HG03060 (cell line): Measurements from ENCODE around the gene GRP.

ENCODE experiments used
- ATAC-seq: cut with Tn5 transposase; IDR thresholded peaks from one replicate; pipeline ENCODE4 v1.9.1; 2021; ENCODE audit warnings: low read depth, moderate number of reproducible peaks; ENCODE audit not compliant: unreplicated experiment

The GRP gene

DNA sequence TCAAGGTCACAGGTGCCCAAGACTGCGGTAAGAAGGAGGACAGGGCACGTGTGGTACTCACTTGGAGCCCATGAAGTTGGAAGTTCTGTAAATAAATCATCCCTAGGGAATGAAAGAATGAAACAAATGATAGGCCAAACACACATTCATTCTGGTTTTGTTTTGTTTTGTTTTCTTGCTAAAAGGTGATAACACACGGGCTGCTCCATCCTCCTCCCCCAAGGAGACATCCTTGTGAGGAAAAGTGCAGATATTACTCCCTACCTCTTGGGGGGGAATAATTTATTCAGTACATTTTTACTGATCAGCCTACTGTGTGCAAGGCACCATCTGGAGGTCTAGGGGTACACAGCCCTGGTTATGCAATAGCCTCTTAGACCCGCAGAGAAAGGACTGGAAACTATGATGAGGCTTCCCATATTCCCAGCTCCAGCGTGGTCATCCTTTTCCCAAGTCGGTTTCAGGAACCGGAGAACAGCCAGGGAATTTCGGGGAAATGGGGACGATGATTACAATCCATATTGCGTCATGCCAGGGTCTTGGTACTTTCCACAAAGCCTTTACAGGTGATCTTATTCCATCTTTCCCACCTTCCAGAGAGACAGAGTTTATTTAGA, 47.0 kb downstream of the GRP start:
- ATAC-seq: no peak

- ATAC-seq: no peak
Observed at GRCh38 chr18:59267503-59268126, 47.7 kb downstream of the GRP start.

- no peak for ATAC-seq
Observed at GRCh38 chr18:59268127-59268720, 48.3 kb downstream of the GRP start.

- no peak for ATAC-seq
Observed at GRCh38 chr18:59268721-59269562, 49.0 kb downstream of the GRP start.

DNA sequence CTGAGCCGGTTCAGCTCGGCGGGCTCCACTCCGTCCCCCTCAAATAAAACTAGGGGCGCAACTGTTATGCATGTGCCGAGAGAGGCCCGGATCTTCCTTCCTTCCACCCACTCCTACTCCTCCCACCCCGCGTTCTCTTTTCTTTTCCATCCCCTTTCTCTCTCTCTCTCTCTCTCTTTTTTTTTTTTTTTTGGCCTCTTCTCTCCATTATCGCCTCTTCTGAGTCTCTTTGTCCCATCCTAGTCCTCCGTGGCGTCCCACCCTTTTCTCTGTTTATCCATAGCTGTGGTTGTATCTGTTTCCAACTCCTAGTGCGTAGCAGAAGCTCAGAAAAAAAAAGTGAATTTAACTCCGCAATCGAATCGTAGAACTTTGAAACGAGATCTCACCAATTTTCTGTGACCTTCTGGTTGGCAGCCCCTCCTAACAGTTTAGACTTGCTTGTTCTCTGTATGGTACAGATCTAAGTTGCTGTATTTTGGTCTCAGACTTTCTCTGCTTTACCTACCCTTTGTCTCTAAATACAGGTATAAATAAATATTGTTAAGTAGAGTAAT, 49.7 kb downstream of the GRP start:
- ATAC-seq: no peak

DNA sequence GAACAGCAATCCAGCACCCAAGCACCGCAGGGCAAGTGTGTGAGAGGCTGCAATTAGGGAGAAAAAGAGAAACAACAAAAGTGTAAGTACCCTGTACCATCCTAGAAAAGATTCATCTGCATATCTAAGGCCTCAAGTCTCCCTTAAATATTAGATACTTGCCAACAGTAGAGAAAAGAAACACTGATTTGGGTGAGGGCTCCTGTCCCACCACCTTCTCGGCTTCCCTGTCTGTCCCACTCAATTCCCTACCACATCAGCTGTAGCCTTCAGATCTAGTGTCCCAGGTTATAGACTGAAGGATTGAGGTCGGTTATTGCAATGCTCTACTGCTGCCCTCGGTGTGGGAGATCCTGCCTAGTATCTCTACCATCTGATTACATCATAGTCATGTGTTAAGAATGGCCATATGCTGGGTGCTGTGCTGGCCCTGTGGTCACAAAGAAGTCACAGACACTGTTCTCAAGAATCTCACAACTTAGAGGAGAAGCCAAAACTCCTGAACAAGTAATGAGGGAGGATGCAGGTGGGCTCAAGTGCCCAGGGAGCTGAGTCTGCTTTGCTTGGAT, 50.8 kb downstream of the GRP start:
- ATAC-seq: no peak

DNA sequence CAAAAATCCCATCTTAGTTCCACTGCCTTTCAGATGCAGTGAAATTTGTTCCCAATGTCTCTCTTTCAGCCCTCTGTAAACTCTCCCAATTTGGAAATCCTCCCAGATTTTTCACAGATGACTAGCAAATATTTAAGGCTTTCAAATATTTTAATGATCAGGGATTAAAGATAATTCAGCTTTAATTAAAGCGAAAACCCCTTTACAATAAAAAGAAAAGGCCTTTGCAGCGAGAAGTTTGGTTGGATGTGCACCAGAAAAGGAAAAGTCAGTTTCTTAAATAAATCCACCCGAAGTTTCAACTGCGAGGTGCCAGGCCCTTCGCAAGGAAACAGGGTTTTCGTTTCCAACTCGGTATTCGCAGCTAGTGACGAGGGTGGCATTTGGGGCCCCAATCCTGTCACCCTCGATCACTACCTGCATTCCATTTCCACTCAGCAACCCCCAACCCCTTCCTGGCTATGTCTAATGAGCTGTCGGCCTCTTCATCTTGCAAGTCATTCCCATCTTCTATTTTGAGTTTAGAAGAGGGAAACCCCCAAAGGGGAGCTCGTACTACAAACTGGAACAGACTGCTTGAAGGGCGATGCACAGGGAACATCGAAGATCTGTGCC, 51.8 kb downstream of the GRP start:
- no peak for ATAC-seq

GRCh38 chr18:59272221-59272888, 52.4 kb downstream of the GRP start:
- ATAC-seq: no peak

- ATAC-seq: no peak
Observed at GRCh38 chr18:59272891-59273758, 53.2 kb downstream of the GRP start, which contains the start of gene RAX. TSS of gene RAX (minus strand) at chr18:59273454. CDS start at chr18:59273206, 248 bp downstream.

DNA sequence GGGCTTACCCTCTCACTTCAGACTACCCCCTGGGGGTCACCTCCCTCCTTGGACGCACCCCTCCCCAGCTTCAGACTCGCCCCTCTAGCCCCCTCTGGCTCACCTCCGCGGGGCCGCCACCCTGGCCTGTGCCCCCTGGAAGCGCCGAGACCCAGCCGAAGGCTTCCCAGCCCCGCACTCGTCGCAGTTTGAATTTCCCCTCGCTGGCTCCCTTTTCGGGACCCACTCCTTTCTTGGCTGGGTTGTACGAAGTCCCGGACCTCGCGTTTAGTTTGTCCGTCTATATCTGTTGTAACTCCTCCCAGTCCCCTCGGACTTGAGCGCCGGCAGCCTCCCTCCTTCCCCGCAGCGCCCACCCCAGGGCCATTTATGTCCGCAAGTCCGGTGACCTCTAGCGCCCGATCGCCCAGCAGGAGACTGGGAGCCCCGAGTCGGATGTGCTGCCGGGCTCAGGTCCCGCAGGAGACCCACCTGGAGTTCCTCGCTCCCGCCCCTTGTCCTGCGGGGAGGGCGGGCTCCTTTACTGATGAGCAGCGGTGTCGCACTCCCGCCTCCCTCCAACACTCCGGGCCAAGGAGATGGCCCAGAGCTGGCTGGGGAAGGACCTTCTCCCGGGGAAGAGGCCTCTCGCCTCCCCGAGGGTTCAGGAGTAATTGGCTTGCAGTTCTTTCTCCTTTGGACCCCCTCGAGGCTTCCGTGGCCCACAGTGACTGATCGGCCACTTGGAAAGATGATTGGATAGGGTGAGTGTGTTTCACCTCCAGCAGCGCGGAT, 54.0 kb downstream of the GRP start:
- no peak for ATAC-seq

- no peak for ATAC-seq
Observed at GRCh38 chr18:59274533-59274928, 54.6 kb downstream of the GRP start.

DNA sequence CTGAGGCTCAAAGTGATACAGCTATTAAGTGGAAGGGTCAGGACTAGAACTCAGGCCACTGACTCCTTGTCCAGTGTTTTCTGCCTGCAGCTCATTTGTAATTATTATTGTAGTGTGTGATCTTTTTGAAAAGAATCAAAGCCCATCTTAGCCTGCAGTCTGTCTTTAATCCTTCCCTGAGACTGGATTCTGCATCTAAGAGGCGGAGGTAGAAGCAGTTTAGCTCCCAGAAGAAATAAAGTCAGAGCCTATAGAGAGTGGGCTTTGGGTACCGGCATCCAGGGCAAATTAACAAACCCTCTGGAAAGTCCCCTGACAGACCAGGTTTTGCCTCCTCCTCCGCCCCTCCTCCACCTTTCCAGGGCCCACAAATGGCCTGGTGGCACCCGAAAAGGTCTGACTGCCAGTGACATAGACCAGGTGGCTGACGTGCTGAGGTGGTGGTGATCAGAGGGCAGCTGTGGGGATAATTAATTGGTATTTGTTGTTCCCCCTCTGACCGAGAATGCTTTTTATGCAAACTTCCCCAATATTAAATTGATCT, 55.5 kb downstream of the GRP start:
- ATAC-seq: no peak

DNA sequence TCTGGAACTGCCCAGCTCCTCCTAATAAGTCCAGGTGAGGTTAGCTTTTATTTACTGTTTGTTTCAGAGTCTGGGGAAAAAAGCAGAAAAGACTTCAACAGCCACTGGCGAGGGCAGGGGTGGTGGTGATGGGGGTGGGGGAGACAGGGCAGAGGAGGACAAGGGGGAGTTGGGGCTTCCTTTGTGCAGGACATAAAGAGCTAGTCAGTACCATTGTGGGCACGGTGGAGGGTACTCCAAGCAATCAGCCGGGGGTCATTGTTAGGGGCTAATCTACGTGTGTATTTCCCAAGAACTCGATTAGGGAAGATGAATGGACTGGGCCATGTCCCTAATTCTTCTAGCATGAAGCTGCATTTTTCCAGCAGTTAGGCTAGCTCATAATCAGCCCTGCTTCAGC, 56.1 kb downstream of the GRP start:
- no peak for ATAC-seq

DNA sequence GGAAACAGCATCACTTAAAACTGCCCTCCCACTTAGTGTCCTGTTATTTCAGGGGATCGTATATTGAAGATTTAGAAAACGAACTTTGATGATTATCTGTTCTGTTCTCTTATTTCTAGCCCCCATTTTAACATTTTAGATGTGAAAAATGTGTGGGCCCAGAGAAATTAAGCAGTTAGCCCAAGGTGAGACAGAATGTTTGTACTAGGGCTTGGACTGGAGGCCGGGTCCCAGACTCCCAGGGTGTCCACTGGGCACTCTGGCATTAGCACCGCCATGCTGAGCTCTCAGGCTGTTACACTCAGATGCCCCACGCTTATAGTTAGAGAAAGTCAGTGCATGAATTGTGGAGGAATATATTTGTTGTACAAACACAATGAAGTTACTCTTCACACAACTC, 58.8 kb downstream of the GRP start:
- no peak for ATAC-seq

- ATAC-seq: no peak
Observed at GRCh38 chr18:59279193-59279592, 59.2 kb downstream of the GRP start.

DNA sequence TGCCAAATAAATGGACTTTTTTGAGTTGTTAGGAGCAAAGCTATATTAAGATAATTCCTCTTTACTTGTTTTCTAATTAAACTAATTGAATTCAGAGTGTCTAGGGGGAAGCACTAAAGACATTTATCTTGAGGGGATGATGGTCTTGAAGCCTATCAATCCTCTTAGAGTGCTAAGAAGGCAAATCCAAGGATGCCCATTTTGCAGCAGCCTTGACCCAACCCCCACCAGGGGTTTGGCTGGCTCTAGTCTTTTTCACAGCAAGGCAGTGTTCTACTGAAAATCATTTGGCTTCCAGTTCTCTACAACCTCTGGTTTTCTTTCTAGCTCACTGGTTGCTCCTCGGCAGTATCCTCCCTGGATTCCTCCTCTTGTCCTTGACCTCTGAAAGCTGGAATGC, 59.8 kb downstream of the GRP start:
- no peak for ATAC-seq
